NCI-H510A treated with DMSO at 0.1 percent for 48 hours (cell line): ENCODE data around the gene PLCL2.

Source experiments
- DNase-seq: peaks from one replicate; lab custom pipeline; 2025; lab: John Stamatoyannopoulos, UW

The PLCL2 gene

GRCh38 chr3:16884748-16885592 is at the start of gene PLCL2:
Gene PLCL2 (plus strand): TSS chr3:16884955. CDS start chr3:16885040, 85 bp downstream.
- peak; percentile 15 for DNase-seq

DNA sequence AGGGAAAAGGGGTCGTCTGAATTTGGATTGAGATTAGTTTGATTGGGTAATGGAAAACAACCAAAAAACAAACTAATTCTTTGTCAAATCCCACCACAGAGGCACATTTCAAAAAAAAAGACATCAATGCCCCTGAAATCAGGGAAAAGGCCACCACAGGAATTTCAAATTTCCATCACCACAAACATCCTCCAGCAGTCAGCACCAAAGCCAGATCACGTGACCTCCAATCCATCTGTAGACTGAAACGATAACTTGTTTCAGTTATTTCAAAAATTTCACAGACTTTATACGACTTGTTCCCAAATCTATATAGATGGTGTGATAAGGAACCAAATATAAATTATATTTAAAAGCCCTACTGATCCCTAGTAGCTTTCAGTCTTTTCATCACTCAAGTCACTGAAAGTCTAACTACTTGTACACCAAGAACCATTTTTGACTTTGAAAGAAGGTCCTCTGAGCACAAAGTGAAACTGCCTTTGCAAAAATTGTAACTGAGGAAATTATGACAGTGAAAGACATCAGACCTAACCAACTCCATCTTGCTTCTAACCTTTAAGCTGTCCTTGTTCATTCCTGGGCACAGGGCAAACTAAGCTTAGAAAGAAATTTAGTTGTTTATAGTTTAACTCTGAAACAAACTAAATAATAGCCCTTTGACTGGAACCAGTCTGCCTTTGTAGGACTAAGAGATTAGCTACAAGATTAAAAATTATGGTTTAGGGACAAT is 48.1 kb upstream of the PLCL2 start:
- no peak for DNase-seq

- DNase-seq: no peak
Observed at GRCh38 chr3:16837602-16838001, 47.2 kb upstream of the PLCL2 start.

DNA sequence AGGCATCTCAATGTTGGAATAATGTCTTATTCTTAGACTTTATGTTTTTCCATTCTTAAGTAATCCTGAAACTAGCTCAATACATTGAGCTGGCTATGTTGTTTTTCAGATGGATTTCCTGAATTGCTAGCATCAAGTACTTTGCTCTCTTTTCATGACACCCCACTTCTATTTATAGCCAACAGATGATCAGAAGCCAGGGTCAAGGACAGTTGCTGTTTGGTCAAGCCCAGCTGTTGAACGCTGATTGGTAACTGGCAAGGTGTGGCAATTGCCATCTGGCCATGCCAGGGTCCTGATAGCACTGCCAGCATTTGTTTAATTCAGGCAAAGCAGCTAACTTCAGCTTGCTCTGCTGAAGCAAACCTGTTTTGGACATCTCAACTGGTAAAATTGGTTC is 46.2 kb upstream of the PLCL2 start:
- peak; percentile 30 for DNase-seq

- peak; percentile 19 for DNase-seq
Observed at GRCh38 chr3:16839271-16840100, 45.3 kb upstream of the PLCL2 start.

GRCh38 chr3:16840101-16840424 is 44.7 kb upstream of the PLCL2 start:
- DNase-seq: no peak

DNA sequence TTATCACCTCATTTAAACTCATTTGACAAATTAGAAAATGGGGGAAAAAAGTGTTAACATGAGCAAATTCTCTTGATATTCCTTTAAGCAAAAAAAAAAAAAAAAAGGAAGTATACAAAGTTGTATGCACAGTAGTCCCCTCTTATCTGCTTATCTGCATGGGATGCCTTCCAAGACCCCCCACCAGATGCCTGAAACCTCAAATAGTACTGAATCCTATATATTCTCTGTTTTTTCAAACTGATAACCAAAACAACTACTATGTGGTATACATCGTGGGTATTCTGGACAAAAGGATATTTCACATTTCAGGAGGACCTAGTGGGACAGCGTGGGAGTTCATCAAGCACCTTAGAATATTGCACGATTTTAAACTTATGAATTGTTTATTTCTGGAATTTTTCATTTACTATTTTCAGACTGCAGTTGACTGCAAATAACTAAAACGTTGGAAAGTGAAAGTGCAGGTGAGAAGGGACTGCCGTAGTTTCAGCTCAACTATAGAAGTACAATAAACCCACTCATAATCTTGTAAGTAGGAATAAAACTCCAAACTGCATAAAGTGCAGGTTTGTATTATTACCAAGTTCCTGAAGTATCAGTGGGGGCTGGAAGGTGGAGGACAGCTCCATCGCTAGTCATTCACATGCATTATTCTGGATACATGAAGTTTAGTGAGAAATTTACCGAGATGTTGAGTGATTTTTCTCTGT is 43.6 kb upstream of the PLCL2 start:
- DNase-seq: no peak

DNA sequence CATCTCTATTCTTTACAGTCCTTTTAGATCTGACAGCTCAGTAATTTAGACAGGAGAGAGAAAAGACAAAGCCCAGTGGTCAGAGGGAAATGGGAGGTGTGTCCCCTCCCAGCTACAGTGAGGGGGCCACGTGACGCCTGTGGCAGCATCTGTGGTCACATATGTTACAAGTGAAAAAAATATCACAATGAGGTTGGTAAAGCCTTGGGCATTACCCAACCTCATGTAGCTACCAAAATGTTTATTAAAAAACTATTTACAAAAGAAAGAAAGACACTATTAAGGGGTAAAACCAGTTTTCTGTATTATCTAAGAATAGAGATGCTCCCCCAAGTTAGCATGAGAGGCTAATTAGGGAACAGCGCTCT is 42.9 kb upstream of the PLCL2 start:
- DNase-seq: no peak

DNA sequence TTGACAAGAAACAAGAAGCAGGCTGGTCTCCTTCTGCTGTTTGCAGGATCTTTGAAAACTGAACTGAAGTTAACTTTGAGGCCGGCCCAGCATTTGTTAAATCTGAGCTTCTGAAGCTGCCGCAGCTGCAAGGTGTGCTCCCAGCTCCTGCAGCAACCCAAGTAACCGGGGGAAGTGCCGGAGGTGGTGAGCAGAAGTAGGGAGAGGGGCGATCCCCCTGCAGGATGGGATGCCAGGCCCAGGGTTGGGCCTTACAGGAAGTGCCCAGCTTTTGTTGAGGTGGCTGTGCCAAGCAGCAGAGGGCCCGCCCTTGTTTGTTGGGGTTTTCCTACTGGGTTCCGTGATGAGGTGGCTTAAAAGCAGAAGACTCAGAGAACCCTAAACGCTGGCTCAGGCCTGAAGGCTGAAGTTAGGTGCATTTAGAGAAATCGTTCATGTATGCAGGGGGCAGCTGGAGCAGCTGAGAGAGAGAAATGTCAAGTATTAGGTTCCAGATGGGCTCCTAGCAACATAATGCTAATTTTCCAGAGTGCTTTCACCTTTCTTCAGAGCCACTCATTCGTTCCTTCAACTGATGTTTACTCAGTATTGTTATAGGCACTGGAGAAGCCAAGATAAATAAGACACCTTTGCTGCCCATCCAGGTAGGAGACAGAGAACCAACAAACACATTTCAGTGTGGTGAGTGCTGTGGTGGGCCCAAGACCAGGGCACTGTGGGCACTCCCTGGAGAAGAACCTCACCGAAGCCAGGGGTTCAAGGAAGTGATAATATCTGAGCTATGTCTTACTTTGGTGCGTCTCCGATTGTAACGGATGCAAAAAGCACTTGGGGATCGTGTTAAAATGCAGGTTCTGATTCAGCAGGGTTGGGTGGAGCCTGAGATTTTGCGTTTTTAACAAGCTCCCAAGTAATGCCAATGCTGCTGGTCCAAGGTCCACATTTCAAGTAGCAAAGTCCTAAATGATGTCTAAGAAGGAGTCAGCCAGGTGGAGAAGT is 42.2 kb upstream of the PLCL2 start:
- DNase-seq: peak; percentile 72

DNA sequence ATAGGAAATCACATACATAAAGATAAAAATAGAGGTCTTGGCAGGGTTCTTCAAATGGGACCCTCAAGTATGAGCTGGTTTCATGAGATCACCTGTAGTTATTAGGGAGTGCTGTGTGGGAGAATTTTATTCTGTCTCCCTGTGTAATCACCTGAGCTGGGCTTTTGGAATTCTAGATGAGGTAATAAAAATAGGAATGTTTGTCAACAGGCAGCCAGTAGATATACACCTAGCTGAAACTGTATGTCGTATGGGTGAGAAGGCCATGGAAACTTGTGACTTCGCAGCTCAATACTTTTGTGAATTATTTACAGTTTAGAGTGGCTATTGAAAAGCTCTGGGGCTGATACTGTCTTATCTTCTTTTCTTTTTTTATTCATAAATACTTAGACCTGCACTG is 40.5 kb upstream of the PLCL2 start:
- no peak for DNase-seq

DNA sequence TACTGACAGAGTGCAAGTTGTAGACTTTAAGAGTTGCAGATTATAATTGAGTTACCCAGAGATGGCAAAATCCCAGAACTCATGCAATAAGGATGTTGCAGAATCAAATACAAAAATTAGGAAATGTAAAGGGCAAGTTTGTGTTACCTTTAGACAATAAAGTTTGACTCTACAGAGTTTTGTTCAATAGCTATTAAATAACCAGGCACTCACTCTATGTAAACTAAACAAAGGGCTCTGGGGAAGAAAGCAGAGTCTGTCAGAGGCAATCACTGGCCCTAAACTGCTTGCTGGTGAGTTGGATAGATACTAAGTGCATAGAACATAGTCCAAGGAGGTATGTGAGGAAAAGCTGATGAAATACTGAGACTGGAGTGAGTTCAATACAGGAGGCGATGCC is 40.0 kb upstream of the PLCL2 start:
- no peak for DNase-seq

DNA sequence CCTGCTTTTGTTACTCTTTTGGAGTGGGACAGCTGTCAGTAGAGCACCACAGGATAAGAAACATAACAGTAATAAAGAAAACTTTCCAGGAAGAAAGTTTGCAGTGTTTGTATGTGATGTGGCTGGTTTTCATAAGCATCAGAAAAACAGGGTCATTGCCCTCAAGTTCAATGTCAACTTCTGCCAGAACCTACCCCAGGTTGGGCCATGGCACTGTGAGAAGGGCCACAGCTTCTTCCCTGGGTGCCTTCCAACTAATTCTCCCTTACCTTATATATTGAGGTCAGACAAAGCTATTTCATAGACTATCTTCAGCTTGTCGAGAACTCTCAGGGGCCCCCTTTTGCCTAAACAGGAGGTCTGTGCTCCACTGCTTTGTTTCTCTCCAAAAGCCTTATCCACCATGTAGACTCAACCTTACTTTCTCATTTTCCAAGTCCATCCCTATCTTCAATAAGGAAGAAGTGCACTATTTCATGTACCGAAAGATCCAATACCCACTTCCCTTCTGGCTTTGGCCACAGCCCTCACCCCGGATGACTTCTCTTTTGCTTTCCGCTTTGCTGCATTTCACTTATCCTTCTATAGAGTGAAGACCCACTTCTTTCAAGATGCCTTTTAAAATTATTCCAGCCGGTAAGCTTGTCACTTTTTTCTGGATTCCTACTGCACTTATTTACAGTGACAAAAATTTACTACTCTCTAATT is 38.2 kb upstream of the PLCL2 start:
- DNase-seq: no peak

GRCh38 chr3:16848007-16848406 is 36.7 kb upstream of the PLCL2 start:
- no peak for DNase-seq

GRCh38 chr3:16849229-16849628 is 35.5 kb upstream of the PLCL2 start:
- DNase-seq: peak; percentile 58

- no peak for DNase-seq
Observed at GRCh38 chr3:16849795-16850194, 35.0 kb upstream of the PLCL2 start.

DNA sequence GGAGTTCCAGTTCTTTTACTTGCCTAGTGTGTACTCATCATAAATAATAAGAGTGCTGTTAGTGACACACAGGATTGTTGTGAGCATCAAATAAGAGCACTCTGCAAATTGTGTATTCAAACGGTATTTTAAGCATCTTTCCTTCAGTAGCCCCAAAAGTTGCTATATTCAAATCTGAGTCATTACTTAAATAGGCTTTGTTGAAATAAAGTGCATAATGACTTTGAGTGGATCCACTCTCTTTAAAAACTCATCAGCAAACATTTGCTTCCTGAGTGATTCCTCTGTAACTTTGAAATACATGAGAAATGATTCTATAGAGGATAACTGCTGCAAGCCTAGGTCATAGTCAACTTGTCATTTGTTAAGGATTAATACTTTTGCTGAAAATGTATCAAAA is 29.3 kb upstream of the PLCL2 start:
- no peak for DNase-seq

- DNase-seq: no peak
Observed at GRCh38 chr3:16860234-16860633, 24.5 kb upstream of the PLCL2 start.

- DNase-seq: no peak
Observed at GRCh38 chr3:16861432-16861831, 23.3 kb upstream of the PLCL2 start.

- no peak for DNase-seq
Observed at GRCh38 chr3:16864610-16865313, 20.0 kb upstream of the PLCL2 start.

GRCh38 chr3:16865335-16865734 is 19.4 kb upstream of the PLCL2 start:
- DNase-seq: no peak
